Measurements from ENCODE around the gene CPED1. TPM values are rescaled to one million over a fixed set of nuclear protein-coding genes. Genes with fewer than 3 reads are reported as not detected.
"Not testable (repeated sequence)": the region's sequence is repeated elsewhere in the genome, so short reads cannot be mapped to it uniquely, and the experiment has no call there.

The CPED1 gene
- total RNA-seq, 1 donor from 2014 or later = not detected

GRCh38 chr7:121083138-121083789 lies 94.8 kb downstream of the CPED1 start:
- intact Hi-C loops (cut with micrococcal nuclease) = no loop called here

GRCh38 chr7:121083790-121084251 lies 95.3 kb downstream of the CPED1 start:
- intact Hi-C loops (cut with micrococcal nuclease) = no loop called here

- intact Hi-C loops (cut with micrococcal nuclease) = no loop called here
Observed at GRCh38 chr7:121084256-121084655, 95.7 kb downstream of the CPED1 start.

GRCh38 chr7:121084748-121085336 lies 96.3 kb downstream of the CPED1 start:
- intact Hi-C loops (cut with micrococcal nuclease) = no loop called here

- intact Hi-C loops (cut with micrococcal nuclease) = no loop called here
Observed at GRCh38 chr7:121085922-121086321, 97.4 kb downstream of the CPED1 start.

GRCh38 chr7:121088870-121089269 lies 100.4 kb downstream of the CPED1 start:
- intact Hi-C loops (cut with micrococcal nuclease) = no loop called here

- intact Hi-C loops (cut with micrococcal nuclease) = no loop called here
Observed at GRCh38 chr7:121094829-121095228, 106.3 kb downstream of the CPED1 start.

GRCh38 chr7:121097577-121097976 lies 109.1 kb downstream of the CPED1 start:
- intact Hi-C loops (cut with micrococcal nuclease) = no loop called here

GRCh38 chr7:121099572-121099971 lies 111.1 kb downstream of the CPED1 start:
- intact Hi-C loops (cut with micrococcal nuclease) = no loop called here

GRCh38 chr7:121101083-121101482 lies 112.6 kb downstream of the CPED1 start:
- intact Hi-C loops (cut with micrococcal nuclease) = no loop called here

GRCh38 chr7:121101621-121102020 lies 113.1 kb downstream of the CPED1 start:
- intact Hi-C loops (cut with micrococcal nuclease) = no loop called here

- intact Hi-C loops (cut with micrococcal nuclease) = no loop called here
Observed at GRCh38 chr7:121102619-121103018, 114.1 kb downstream of the CPED1 start.

GRCh38 chr7:121103086-121103485 lies 114.6 kb downstream of the CPED1 start:
- intact Hi-C loops (cut with micrococcal nuclease) = no loop called here

- intact Hi-C loops (cut with micrococcal nuclease) = no loop called here
Observed at GRCh38 chr7:121103579-121103978, 115.1 kb downstream of the CPED1 start.

- intact Hi-C loops (cut with micrococcal nuclease) = loop anchor here (5.0 kb wide), 1 partner anchor 442 kb away; no protein-coding TSS in a partner anchor
Observed at GRCh38 chr7:121105262-121105661, 116.8 kb downstream of the CPED1 start.

- intact Hi-C loops (cut with micrococcal nuclease) = loop anchor here (1.0 to 5.0 kb wide), 6 partner anchors 27 to 887 kb away; no protein-coding TSS in a partner anchor
Observed at GRCh38 chr7:121107923-121108498, 119.5 kb downstream of the CPED1 start.

- intact Hi-C loops (cut with micrococcal nuclease) = loop anchor here (5.0 kb wide), 1 partner anchor 438 kb away; no protein-coding TSS in a partner anchor
Observed at GRCh38 chr7:121109145-121109544, 120.6 kb downstream of the CPED1 start.

- intact Hi-C loops (cut with micrococcal nuclease) = no loop called here
Observed at GRCh38 chr7:121113288-121113687, 124.8 kb downstream of the CPED1 start.

- intact Hi-C loops (cut with micrococcal nuclease) = no loop called here
Observed at GRCh38 chr7:121116396-121116795, 127.9 kb downstream of the CPED1 start.

GRCh38 chr7:121119047-121119446 lies 130.5 kb downstream of the CPED1 start:
- intact Hi-C loops (cut with micrococcal nuclease) = no loop called here

GRCh38 chr7:121123032-121123431 lies 134.5 kb downstream of the CPED1 start:
- intact Hi-C loops (cut with micrococcal nuclease) = no loop called here

GRCh38 chr7:121125454-121125853 lies 136.9 kb downstream of the CPED1 start:
- intact Hi-C loops (cut with micrococcal nuclease) = not testable (repeated sequence)

Data from T-helper 1 cell treated with Interleukin-12 subunit alpha and Interleukin-12 subunit beta and Interleukin-4 antibody, amounts not matched to agents 30 ng/mL and 1 ng/mL, for 36 hours (primary cell).